NCI-H128 (cell line): ENCODE measurements around the gene DDX31.

ENCODE experiments used
- DNase-seq: peaks from one replicate; lab custom pipeline; 2025; ENCODE audit not compliant: unreplicated experiment; lab: John Stamatoyannopoulos, UW

DDX31 gene

GRCh38 chr9:132552041-132552440, 117.7 kb downstream of the DDX31 start:
- no peak for DNase-seq

GRCh38 chr9:132551556-132551955, 118.2 kb downstream of the DDX31 start:
- no peak for DNase-seq

DNA sequence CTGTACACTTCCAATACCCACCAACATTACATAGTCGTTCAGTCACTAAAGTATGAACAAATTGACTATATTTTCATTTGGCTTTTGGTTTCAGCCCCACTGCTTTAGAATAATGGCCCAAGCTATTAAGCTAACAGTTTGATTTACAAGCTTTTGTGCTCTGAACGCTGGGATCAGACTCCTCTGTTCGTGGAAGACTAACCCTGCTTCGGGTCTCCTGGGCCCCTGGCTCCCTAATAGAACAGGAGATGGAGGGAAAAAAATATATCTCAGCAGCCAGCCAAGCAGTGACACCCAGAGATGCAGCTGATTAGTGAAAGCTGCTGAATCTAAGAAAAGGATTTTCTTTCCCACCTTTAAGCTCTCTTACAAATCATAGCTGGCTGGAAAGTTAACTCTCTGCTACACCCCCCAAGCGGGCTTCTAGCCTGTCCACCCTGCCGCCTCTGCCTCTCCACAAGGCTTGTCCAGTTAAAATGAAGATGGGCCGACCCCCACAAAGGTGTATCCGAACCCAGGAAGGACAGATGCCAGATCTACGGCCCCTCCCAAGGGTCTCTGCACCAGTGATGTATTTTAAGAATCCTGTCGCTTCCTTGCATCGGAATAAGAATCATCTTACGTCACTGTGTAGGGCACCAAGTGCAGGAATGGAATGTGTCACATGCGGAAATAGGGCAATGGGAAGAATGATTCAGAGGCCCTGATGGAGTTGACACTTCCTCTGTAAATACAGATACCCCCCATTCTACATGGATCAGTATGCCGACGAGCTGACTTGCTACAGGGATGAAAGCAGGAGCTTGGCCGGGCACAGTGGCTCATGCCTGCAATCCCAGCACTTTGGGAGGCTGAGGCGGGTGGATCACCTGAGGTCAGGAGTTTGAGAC, 120.8 kb downstream of the DDX31 start:
- no peak for DNase-seq

GRCh38 chr9:132547976-132548730, 121.6 kb downstream of the DDX31 start:
- no peak for DNase-seq

GRCh38 chr9:132547436-132547835, 122.3 kb downstream of the DDX31 start:
- DNase-seq = no peak

DNA sequence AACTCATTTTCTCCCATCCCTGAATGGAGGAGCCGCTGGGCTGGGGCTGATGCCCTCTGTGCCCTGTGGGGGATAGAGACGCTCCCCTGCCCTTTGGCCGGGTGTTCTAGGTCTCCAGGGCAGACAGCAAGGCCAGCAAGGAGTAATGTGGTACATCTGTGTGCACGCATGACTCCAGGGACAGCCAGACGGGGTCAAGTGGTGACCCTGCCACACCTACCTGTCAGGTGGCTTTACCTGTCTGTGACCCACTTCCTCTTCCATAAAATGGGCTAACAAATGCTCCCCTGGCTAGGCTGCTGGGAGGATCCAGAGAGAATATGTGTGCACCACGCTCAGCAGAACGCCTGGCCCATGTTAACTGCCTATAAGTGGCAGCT, 122.7 kb downstream of the DDX31 start:
- no peak for DNase-seq

DNA sequence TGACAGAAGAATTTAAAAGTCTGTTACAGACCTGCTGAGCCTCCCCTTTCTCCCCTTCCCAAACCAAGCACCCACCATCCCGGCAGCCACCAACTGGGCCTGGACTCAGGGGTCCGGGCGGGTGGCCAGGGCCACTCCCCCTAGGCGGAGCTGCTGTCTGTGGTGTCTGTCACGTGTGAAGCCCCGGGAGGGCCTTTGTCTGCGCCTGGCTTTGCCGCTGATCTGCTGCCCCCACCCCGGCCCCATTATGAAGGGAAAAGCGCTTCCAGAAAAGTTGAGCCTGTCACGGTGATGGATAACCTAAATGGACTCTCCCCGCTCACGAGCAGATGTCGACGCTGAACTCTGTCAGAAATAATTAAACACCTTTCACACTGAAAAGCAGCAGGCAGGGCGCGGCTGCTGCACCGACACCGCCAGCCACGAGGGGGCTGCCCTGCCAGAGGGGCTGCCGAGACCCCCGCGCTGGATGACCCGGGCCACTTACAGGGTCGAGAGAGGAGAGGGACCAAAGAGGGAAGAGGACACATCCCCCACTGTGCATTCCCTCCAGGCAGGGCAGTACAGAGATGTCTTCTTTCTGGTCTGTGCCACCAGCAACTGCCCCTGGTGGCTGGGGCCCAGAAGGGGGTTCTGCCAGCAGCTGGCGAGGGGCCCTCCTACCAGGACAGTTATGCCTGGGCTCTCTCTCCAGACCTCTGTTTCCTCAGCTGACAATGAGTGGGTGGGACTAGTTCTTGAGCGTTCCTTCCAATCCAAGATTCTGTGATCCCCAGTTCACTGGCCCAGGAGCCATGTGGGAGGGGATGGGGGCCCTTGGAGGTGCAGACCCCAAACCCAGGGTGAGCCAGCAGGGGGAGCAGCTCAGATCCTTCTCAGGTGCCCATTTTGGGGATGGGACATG, 123.4 kb downstream of the DDX31 start:
- peak; percentile 38 for DNase-seq

DNA sequence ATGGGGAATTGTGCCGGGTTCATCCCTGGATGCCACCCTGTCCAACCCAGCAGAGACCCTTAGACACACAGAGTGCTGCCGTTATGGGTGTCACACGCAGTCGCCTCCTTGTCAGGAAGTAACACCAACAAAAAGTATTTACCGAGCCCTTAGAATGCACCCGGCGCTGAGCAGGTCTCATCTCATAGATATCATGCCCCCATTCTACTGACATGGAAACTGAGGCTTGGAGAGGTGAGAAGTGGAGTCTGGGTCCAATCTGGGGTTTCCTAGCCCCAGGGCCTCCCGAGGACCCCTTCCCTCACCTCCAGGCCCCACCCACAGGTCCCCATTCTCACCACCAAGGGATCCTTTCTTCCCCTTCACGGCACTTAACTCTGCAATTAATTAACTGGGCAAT, 124.2 kb downstream of the DDX31 start:
- DNase-seq = no peak

- no peak for DNase-seq
Measured at GRCh38 chr9:132543960-132544359, 125.8 kb downstream of the DDX31 start.

DNA sequence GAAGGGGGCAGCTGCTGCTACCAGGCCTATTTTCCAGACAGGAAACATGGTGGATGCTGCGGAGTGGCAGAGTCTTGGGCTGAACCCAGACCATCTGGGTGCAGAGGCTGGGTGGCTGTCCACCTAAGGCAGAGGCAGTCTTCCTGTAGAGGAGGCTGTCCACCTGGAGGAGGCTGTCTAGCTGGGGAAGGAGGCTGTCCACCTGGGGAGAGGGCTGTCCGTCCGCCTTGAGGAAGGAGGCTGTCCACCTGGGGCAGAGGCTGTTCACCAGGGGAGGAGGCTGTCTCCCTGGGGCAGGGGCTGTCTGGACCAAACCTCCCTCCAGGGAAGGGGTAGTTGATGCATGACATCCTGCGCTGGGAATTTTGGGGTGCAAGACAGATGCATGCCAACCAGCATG, 126.5 kb downstream of the DDX31 start:
- no peak for DNase-seq
